B cell (primary cell): Measurements from ENCODE around the gene SLC25A38.
"Not testable (repeated sequence)": the region's sequence is repeated elsewhere in the genome, so short reads cannot be mapped to it uniquely, and the experiment has no call there.

Experiments
- EZH2 ChIP-seq: IDR thresholded peaks from 2 replicates; pipeline ENCODE4 v1.6.1; 2012; ENCODE audit warnings: borderline replicate concordance, low read depth, mild to moderate bottlenecking, moderate library complexity, low read length; ENCODE audit not compliant: insufficient read depth, poor library complexity, severe bottlenecking
- TF ChIP-seq, protein P1 (sequence below): fragments of 200-600 bp; IDR thresholded peaks from one replicate; pipeline ENCODE4 v1.8.0; 2022; ENCODE audit warnings: antibody characterized with exemption, mild to moderate bottlenecking

DNA sequence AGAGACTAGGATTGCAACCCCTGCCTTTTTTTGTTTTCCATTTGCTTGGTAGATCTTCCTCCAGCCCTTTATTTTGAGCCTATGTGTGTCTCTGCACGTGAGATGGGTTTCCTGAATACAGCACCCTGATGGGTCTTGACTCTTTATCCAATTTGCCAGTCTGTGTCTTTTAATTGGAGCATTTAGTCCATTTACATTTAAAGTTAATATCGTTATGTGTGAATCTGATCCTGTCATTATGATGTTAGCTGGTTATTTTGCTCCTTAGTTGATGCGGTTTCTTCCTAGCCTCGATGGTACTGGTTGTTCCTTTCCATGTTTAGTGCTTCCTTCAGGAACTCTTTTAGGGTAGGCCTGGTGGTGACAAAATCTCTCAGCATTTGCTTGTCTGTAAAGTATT is 12.7 kb upstream of the SLC25A38 start:
- TF ChIP-seq, protein P1, sequence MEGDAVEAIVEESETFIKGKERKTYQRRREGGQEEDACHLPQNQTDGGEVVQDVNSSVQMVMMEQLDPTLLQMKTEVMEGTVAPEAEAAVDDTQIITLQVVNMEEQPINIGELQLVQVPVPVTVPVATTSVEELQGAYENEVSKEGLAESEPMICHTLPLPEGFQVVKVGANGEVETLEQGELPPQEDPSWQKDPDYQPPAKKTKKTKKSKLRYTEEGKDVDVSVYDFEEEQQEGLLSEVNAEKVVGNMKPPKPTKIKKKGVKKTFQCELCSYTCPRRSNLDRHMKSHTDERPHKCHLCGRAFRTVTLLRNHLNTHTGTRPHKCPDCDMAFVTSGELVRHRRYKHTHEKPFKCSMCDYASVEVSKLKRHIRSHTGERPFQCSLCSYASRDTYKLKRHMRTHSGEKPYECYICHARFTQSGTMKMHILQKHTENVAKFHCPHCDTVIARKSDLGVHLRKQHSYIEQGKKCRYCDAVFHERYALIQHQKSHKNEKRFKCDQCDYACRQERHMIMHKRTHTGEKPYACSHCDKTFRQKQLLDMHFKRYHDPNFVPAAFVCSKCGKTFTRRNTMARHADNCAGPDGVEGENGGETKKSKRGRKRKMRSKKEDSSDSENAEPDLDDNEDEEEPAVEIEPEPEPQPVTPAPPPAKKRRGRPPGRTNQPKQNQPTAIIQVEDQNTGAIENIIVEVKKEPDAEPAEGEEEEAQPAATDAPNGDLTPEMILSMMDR: not testable (repeated sequence)
- not testable (repeated sequence) for TF ChIP-seq EZH2
